Vagina (tissue), 2 donors: ENCODE measurements around the gene RBBP8NL.

Experiments used
- POLR2A ChIP-seq, 2 donors: fragments of 450-650 bp; IDR thresholded peaks; one replicate each; pipeline ENCODE4 v1.6.1; 2017; ENCODE audit warnings: antibody characterized with exemption in 2 of 2, mild to moderate bottlenecking in 2 of 2, moderate library complexity in 2 of 2
- POLR2AphosphoS5 ChIP-seq, 2 donors: sonication (generic); formaldehyde crosslinking; IDR thresholded peaks; one replicate each; pipeline ENCODE4 v1.9.0; 2017; ENCODE audit warnings: antibody characterized with exemption in 2 of 2, mild to moderate bottlenecking in 2 of 2, low read depth in 1 of 2; ENCODE audit not compliant: insufficient read depth in 1 of 2
- TF ChIP-seq, protein P1 (sequence below), 3 experiments: fragments of 450-650 bp in 2 of 3; fragments of 200-600 bp in 1 of 3; sonication (generic) in 1 of 3; IDR thresholded peaks; one replicate each; pipeline ENCODE4 v1.5.1; 2017 to 2019; ENCODE audit warnings: antibody characterized with exemption in 3 of 3, mild to moderate bottlenecking in 2 of 3, moderate library complexity in 2 of 3

- TF ChIP-seq POLR2A (IDR thresholded peaks at IDR 0.05), result no peak
- no peak for TF ChIP-seq POLR2AphosphoS5 (IDR thresholded peaks at IDR 0.05; ENCODE audit: insufficient read depth in 1 of 2, low read depth in 1 of 2)
- TF ChIP-seq, protein P1, sequence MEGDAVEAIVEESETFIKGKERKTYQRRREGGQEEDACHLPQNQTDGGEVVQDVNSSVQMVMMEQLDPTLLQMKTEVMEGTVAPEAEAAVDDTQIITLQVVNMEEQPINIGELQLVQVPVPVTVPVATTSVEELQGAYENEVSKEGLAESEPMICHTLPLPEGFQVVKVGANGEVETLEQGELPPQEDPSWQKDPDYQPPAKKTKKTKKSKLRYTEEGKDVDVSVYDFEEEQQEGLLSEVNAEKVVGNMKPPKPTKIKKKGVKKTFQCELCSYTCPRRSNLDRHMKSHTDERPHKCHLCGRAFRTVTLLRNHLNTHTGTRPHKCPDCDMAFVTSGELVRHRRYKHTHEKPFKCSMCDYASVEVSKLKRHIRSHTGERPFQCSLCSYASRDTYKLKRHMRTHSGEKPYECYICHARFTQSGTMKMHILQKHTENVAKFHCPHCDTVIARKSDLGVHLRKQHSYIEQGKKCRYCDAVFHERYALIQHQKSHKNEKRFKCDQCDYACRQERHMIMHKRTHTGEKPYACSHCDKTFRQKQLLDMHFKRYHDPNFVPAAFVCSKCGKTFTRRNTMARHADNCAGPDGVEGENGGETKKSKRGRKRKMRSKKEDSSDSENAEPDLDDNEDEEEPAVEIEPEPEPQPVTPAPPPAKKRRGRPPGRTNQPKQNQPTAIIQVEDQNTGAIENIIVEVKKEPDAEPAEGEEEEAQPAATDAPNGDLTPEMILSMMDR (IDR thresholded peaks at IDR 0.05), result no peak
Measured at GRCh38 chr20:62436692-62437091, 9.4 kb upstream of the RBBP8NL start.
